ENCODE results near the gene TRPM4. TPM values are rescaled to one million over a fixed set of nuclear protein-coding genes. Genes with fewer than 3 reads are reported as not detected.

Gene TRPM4
- total and polyA plus RNA-seq, 12 donors, result 20.4 to 100 (median 33.0) TPM

GRCh38 chr19:49244256-49244655 lies 86.7 kb downstream of the TRPM4 start:
- 94 to 95% methylated on average over 9 of the region's 9 CpGs for WGBS, 2 donors
- DNase-seq (no peak), ATAC-seq (no peak)

GRCh38 chr19:49247676-49248075 lies 90.1 kb downstream of the TRPM4 start:
- 65 to 79% methylated on average over 2 of the region's 2 CpGs for WGBS, 2 donors
- H3K4me1 ChIP-seq, result no peaks in the 10 kb centered on the region

More at GRCh38 chr19:49244256-49244655, 86.7 kb downstream of the TRPM4 start:
- intact Hi-C loops (cut with DNase I), result no loop called here
- no peaks in the 10 kb centered on the region for H3K9me3 ChIP-seq
- H3K4me1 ChIP-seq, result no peaks in the 10 kb centered on the region
- no peak for TF ChIP-seq CTCF (IDR thresholded peaks at IDR 0.05)
- peaks cover 0 to 11% (median 0%) of the 10 kb centered on the region in 9 donors for H3K36me3 ChIP-seq
- no peak overlapping the region for H3K27ac ChIP-seq
- no peak overlapping the region for H3K4me3 ChIP-seq
- H3K27me3 ChIP-seq, result no peaks in the 10 kb centered on the region

GRCh38 chr19:49249933-49250332 lies 92.3 kb downstream of the TRPM4 start:
- TF ChIP-seq CTCF (IDR thresholded peaks at IDR 0.05), result no peak
- ATAC-seq, result no peak
- no peak for DNase-seq
- no peaks in the 10 kb centered on the region for H3K4me1 ChIP-seq
- no peak overlapping the region for H3K4me3 ChIP-seq
- WGBS, 2 donors, result 80 to 93% methylated on average over 2 of the region's 2 CpGs
- no peaks in the 10 kb centered on the region for H3K27me3 ChIP-seq
- no peaks in the 10 kb centered on the region for H3K36me3 ChIP-seq
- H3K9me3 ChIP-seq, result peaks cover 0 to 3% (median 0%) of the 10 kb centered on the region in 11 donors
- intact Hi-C loops (cut with DNase I), result no loop called here
- no peak overlapping the region for H3K27ac ChIP-seq

More at GRCh38 chr19:49247676-49248075, 90.1 kb downstream of the TRPM4 start:
- Histone ChIP-seq H3K27me3 (no peaks in the 10 kb centered on the region), H3K27ac (no peak overlapping the region), H3K9me3 (peaks cover 0 to 3% (median 0%) of the 10 kb centered on the region in 11 donors), H3K4me3 (no peak overlapping the region), H3K36me3 (peaks cover 0 to 11% (median 0%) of the 10 kb centered on the region in 9 donors)
- DNase-seq, result no peak
- intact Hi-C loops (cut with DNase I), result no loop called here
- no peak for ATAC-seq
- TF ChIP-seq CTCF (IDR thresholded peaks at IDR 0.05), result no peak

- Histone ChIP-seq H3K4me3 (no peak overlapping the region), H3K27ac (no peak overlapping the region), H3K4me1 (peaks cover 0 to 19% (median 4%) of the 10 kb centered on the region in 9 donors), H3K27me3 (no peaks in the 10 kb centered on the region), H3K36me3 (no peaks in the 10 kb centered on the region), H3K9me3 (peaks cover 0 to 20% (median 9%) of the 10 kb centered on the region in 11 donors)
- no peak for TF ChIP-seq CTCF (IDR thresholded peaks at IDR 0.05)
- ATAC-seq (peak in 5 of 8 donors; percentile 39 to 60 (median 55)), DNase-seq (no peak)
- intact Hi-C loops (cut with DNase I), result no loop called here
- 81 to 87% methylated on average over 10 of the region's 10 CpGs for WGBS, 2 donors
Observed at GRCh38 chr19:49255674-49256073, 98.1 kb downstream of the TRPM4 start.
